Gastrocnemius medialis (tissue), 4 donors: Measurements from ENCODE around the gene FBXL13.
"Not testable (repeated sequence)": the region's sequence is repeated elsewhere in the genome, so short reads cannot be mapped to it uniquely, and the experiment has no call there.

Experiments
- POLR2A ChIP-seq, 2 donors: fragments of 450-650 bp; IDR thresholded peaks; one replicate each; pipeline ENCODE4 v1.6.1; 2017; ENCODE audit warnings: antibody characterized with exemption in 2 of 2, mild to moderate bottlenecking in 2 of 2, moderate library complexity in 2 of 2
- TF ChIP-seq, protein P1 (sequence below), 5 experiments: fragments of 450-650 bp in 3 of 5; fragments of 200-600 bp in 2 of 5; sonication (generic) in 2 of 5; IDR thresholded peaks in 4 of 5; conservative IDR thresholded peaks in 1 of 5; 1 replicate in 4 of 5; 2 replicates in 1 of 5; pipeline ENCODE4 v1.5.1; 2016 to 2019; ENCODE audit warnings: antibody characterized with exemption in 5 of 5, mild to moderate bottlenecking in 3 of 5, moderate library complexity in 3 of 5

DNA sequence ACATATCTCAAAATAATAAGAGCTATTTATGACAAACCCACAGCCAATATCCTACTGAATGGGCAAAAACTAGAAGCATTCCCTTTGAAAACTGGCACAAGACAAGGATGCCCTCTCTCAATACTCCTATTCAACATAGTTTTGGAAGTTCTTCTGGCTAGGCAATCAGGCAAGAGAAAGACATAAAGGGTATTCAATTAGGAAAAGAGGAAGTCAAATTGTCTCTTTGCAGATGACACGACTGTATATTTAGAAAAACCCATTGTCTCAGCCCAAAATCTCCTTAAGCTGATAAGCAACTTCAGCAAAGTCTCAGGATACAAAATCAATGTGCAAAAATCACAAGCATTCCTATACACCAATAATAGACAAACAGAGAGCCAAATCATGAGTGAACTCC lies 32.8 kb downstream of the FBXL13 start:
- TF ChIP-seq, protein P1, sequence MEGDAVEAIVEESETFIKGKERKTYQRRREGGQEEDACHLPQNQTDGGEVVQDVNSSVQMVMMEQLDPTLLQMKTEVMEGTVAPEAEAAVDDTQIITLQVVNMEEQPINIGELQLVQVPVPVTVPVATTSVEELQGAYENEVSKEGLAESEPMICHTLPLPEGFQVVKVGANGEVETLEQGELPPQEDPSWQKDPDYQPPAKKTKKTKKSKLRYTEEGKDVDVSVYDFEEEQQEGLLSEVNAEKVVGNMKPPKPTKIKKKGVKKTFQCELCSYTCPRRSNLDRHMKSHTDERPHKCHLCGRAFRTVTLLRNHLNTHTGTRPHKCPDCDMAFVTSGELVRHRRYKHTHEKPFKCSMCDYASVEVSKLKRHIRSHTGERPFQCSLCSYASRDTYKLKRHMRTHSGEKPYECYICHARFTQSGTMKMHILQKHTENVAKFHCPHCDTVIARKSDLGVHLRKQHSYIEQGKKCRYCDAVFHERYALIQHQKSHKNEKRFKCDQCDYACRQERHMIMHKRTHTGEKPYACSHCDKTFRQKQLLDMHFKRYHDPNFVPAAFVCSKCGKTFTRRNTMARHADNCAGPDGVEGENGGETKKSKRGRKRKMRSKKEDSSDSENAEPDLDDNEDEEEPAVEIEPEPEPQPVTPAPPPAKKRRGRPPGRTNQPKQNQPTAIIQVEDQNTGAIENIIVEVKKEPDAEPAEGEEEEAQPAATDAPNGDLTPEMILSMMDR (IDR thresholded peaks at IDR 0.05 in 4 of 5, conservative IDR thresholded peaks at IDR 0.05 in 1 of 5): not testable (repeated sequence)
- TF ChIP-seq POLR2A (IDR thresholded peaks at IDR 0.05): not testable (repeated sequence)
